ENCODE data around the gene FMOD. TPM values are rescaled to one million over a fixed set of nuclear protein-coding genes. Genes with fewer than 3 reads are reported as not detected.

The FMOD gene
- total and polyA plus RNA-seq, 2 donors (not counting 3 experiments of a cell fraction or from before 2014, with no cell fraction given): 0.11 to 0.12 TPM

DNA sequence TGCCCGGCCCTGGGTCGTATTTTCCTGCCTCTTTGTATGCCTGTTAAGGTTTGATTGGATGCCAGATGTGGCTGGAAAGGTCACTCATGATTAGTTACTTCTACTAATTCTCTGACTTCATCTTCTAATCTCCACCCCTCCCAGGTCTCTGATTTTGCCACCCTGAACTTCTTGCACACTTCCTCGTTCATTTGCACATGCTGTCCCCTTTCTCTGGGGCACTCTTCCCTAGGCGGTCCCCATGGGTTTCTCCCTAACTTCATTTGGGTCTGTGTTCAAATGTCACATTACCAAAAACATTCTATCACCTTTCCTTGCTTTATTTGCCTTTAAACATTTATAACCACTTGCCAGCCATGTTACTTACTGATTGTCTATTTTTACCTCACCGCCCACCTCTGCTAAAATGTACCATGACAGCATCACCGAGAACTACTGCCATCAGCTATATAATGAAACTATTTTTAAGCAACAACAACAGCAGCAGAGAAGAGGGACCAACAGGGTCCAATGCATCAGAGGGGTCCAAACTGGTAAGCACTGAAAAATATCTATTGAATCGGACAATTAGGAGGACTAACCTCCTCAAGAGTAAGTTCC lies 45.8 kb upstream of the FMOD start:
- no peak for DNase-seq (ENCODE audit: low read depth, low spot score)
- H3K4me3 ChIP-seq (replicated peaks in 1 of 3; ENCODE audit: insufficient read depth in 1 of 3, low read depth in 1 of 3, low read length in 3 of 3): no peak overlapping the region
- H3K9me1 ChIP-seq (replicated peaks; ENCODE audit: control insufficient read depth, extremely low read depth, insufficient read depth, low read length): no peaks in the 10 kb centered on the region
- H3K27ac ChIP-seq (ENCODE audit: insufficient read depth, low read depth, low read length): no peak overlapping the region
- ChIA-PET CTCF (interaction anchor here (1.0 kb wide), 1 partner anchor 16 kb away, joined by 3 read pairs; no protein-coding TSS in a partner anchor), POLR2A (interaction anchor here (0.6 kb wide), 1 partner anchor 86 kb away, joined by 5 read pairs; no protein-coding TSS in a partner anchor)
- no peaks in the 10 kb centered on the region for H4K20me1 ChIP-seq (replicated peaks; ENCODE audit: control insufficient read depth, extremely low read depth, insufficient read depth, low read length)
- no peaks in the 10 kb centered on the region for H3K36me3 ChIP-seq (ENCODE audit: control insufficient read depth in 2 of 2, extremely low read depth in 1 of 2, insufficient read depth in 2 of 2, low read length in 2 of 2)
- BruUV-seq (replicated peaks): no TSS peak
- H3K4me1 ChIP-seq (ENCODE audit: control insufficient read depth, extremely low read depth, insufficient read depth, low read length): no peaks in the 10 kb centered on the region
- TF ChIP-seq EZH2 (IDR thresholded peaks at IDR 0.05; ENCODE audit: borderline replicate concordance, low read depth, low read length, severe bottlenecking): no peak
- TF ChIP-seq, protein P1, sequence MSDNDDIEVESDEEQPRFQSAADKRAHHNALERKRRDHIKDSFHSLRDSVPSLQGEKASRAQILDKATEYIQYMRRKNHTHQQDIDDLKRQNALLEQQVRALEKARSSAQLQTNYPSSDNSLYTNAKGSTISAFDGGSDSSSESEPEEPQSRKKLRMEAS (IDR thresholded peaks at IDR 0.05; ENCODE audit: insufficient read depth, insufficient read length): no peak
- no peak for TF ChIP-seq GATA2 (IDR thresholded peaks at IDR 0.05; ENCODE audit: insufficient read depth, insufficient read length, low read depth, low read length)
- no peak for TF ChIP-seq MYC (IDR thresholded peaks at IDR 0.05; ENCODE audit: low read depth, low read length)
- TF ChIP-seq, protein P2, sequence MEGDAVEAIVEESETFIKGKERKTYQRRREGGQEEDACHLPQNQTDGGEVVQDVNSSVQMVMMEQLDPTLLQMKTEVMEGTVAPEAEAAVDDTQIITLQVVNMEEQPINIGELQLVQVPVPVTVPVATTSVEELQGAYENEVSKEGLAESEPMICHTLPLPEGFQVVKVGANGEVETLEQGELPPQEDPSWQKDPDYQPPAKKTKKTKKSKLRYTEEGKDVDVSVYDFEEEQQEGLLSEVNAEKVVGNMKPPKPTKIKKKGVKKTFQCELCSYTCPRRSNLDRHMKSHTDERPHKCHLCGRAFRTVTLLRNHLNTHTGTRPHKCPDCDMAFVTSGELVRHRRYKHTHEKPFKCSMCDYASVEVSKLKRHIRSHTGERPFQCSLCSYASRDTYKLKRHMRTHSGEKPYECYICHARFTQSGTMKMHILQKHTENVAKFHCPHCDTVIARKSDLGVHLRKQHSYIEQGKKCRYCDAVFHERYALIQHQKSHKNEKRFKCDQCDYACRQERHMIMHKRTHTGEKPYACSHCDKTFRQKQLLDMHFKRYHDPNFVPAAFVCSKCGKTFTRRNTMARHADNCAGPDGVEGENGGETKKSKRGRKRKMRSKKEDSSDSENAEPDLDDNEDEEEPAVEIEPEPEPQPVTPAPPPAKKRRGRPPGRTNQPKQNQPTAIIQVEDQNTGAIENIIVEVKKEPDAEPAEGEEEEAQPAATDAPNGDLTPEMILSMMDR (IDR thresholded peaks at IDR 0.05; ENCODE audit: extremely low read depth in 1 of 2, insufficient read depth in 1 of 2, low read depth in 1 of 2, low read length in 2 of 2): no peak
- TF ChIP-seq FOS (IDR thresholded peaks at IDR 0.05; ENCODE audit: borderline replicate concordance, insufficient read depth, low read length): no peak
- TF ChIP-seq POLR2A (IDR thresholded peaks at IDR 0.05; ENCODE audit: low read depth, low read length): no peak
- no peak for TF ChIP-seq POLR2AphosphoS5 (IDR thresholded peaks at IDR 0.05; ENCODE audit: insufficient read depth, low read depth, low read length)
- no peak for TF ChIP-seq JUN (IDR thresholded peaks at IDR 0.05; ENCODE audit: borderline replicate concordance, insufficient read depth, insufficient read length, low read depth)
- dilution Hi-C loops (cut with MboI; ENCODE audit: extremely low pct_ligation_motif_present, low sequenced_read_pairs) (no loop called here), intact Hi-C loops (cut with micrococcal nuclease) (no loop called here)
- no peak for FAIRE-seq
- H2AFZ ChIP-seq (ENCODE audit: low read depth, low read length): no peak overlapping the region
- no peak overlapping the region for H3K4me2 ChIP-seq (ENCODE audit: insufficient read depth, low read length)
- no peaks in the 10 kb centered on the region for H3K79me2 ChIP-seq (ENCODE audit: control insufficient read depth, insufficient read depth, low read length)
- no peak overlapping the region for H3K9ac ChIP-seq (replicated peaks; ENCODE audit: extremely low read depth, insufficient read depth, low read length)
- H3K27me3 ChIP-seq (ENCODE audit: control insufficient read depth in 2 of 2, insufficient read depth in 2 of 2, low read length in 2 of 2): peaks cover 4 to 5% of the 10 kb centered on the region in 2 experiments
- no peaks in the 10 kb centered on the region for H3K9me3 ChIP-seq (replicated peaks; ENCODE audit: control insufficient read depth, insufficient read depth, low read length)
